HAP-1 (cell line): Measurements from ENCODE around the gene UBE2M.

Source experiments
- DNase-seq, 2 experiments: peaks; one replicate each; pipeline ENCODE4 v3.0.0-alpha.2; 2016 to 2020; ENCODE audit warnings: low spot score in 2 of 2
- H3K27me3 ChIP-seq: fragments of 250-450 bp; sonication (Bioruptor Pico); 2 replicates; pipeline ENCODE4 v1.5.1; 2020; ENCODE audit warnings: low read depth, mild to moderate bottlenecking, moderate library complexity
- H3K36me3 ChIP-seq: fragments of 250-450 bp; sonication (Bioruptor Pico); replicated peaks from 2 replicates; pipeline ENCODE4 v1.5.1; 2020; ENCODE audit warnings: mild to moderate bottlenecking
- H3K4me1 ChIP-seq: fragments of 250-450 bp; sonication (Bioruptor Pico); 2 replicates; pipeline ENCODE4 v1.5.1; 2020; ENCODE audit warnings: mild to moderate bottlenecking
- H3K4me3 ChIP-seq: fragments of 250-450 bp; sonication (Bioruptor Pico); 2 replicates; pipeline ENCODE4 v1.5.1; 2020; ENCODE audit warnings: mild to moderate bottlenecking, moderate library complexity
- H3K9me3 ChIP-seq: fragments of 250-450 bp; sonication (Bioruptor Pico); 2 replicates; pipeline ENCODE4 v1.5.1; 2020; ENCODE audit warnings: mild to moderate bottlenecking, moderate library complexity
- in situ Hi-C: fragments of 300-500 bp; cut with MboI; formaldehyde crosslinking; loops from 3 replicates; pipeline ENCODE4 v1.14.3; 2020; ENCODE audit warnings: low sequenced_read_pairs, inconsistent platforms, mixed read lengths

The UBE2M gene

DNA sequence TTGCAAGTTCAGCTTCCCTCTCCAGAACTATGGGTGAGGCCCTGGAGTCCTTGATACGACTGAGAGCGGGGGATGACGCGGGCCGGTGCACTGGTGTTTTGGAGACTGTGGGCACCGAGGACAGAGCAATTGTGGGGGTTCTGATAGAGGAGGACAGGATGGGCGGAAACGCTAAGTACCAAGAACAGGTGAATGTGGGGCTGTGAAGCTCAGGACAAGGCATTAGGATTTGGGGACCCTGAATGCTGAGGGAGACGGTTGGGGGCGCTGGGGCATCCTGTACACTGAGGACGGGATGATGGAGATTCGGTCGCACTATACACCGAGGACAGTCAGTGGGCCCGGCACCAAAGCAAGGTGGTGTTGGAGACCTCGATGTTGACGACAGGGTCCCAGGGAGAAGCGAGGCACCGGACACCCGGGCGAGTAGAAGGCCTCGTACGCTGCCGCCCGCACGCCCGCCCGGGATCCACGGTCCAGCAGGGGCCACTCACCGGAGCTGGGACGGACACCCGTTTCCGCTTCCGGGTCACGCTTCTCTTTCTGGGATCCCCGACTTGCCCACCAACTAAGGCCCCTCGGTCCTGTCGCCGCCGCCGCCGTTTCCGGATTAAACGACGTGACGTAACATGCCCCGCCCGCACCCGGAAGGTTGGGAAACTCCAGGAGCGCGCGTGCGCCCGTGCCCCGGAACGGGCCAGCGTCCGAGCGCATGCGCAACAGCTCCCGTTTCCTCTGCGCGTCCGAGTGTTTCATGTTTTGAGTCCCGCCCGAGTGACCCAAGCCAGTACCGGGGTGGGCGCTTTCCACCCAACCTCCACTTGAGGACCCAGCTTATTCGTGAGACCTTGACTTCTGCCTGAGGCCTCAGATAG lies 3.7 kb downstream of the UBE2M start, which contains the start of gene CHMP2A:
Gene CHMP2A, minus strand, starts transcription at position 612 of the 875 bp plus-strand sequence. CDS start 893 bp downstream, outside the sequence.
- in situ Hi-C loops, result no loop called here
- Histone ChIP-seq H3K9me3 (no peaks in the 10 kb centered on the region), H3K4me1 (peaks cover 13% of the 10 kb centered on the region), H3K36me3 (peaks cover 53% of the 10 kb centered on the region), H3K4me3 (peak within 1 kb of the TSS; percentile 60), H3K27me3 (no peaks in the 10 kb centered on the region)
- peak; percentile 92 to 99 for DNase-seq

DNA sequence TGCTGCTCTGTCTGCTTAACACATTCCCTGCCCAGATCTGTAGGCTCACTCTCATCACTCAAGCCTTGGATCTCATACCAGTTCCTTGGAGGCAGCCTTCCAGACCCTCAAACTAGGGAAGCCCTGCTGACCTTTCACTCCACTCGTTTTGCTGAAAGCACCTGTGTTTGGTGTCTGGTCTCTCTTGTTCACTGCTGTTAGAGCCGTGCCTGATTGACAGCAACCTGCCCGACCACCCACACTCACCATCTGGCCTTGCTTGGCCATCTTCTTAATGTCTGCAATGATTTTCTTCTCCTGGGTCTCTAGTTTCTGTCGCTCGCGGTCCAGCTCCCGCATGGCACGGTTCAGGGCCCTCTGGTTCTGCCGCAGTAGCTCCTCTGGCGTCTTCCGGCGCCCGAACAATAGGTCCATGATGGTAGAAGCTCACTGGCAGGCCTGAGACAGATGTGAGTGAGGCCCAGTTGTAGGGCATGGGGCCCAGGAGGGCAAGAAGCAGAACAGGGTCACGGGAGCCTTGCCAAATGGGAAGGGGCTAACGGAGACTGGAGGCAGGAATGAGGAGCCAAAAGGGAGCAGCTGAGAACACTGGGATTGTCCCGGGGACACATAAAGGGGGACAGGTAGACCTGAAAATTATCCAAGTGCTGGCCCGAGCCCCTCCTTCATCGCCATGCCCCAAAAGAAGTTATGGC lies 4.5 kb downstream of the UBE2M start:
- H3K27me3 ChIP-seq, result no peaks in the 10 kb centered on the region
- H3K36me3 ChIP-seq, result peaks cover 61% of the 10 kb centered on the region
- in situ Hi-C loops, result no loop called here
- peak in 1 of 2 experiments; percentile 49 for DNase-seq
- H3K4me3 ChIP-seq, result peak overlapping the region; percentile 60
- no peaks in the 10 kb centered on the region for H3K9me3 ChIP-seq
- H3K4me1 ChIP-seq, result peaks cover 10% of the 10 kb centered on the region; the same call in 1 of the 2 replicates

DNA sequence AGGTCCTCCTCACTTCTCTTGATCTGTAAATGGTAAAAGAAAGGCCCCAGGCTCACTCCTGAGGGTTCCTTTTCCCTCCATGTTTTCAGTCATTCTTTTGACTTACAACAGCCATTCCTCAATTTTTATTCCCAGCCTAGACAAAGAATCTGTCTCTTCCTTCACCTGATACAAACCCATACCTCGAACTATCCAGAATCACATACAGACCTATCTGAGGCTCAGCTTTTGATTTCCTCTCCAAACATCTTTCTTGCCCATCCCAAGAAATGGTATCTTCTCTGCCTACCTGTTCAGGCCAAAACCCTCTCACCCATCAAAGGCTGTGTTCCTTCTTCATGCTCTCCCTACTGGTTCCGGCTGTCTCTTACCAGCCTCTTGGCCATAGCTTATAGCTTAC lies 5.8 kb downstream of the UBE2M start:
- DNase-seq, result no peak
- H3K4me3 ChIP-seq, result no peak overlapping the region
- no peaks in the 10 kb centered on the region for H3K27me3 ChIP-seq
- in situ Hi-C loops, result no loop called here
- no peaks in the 10 kb centered on the region for H3K9me3 ChIP-seq
- peaks cover 10% of the 10 kb centered on the region; the same call in 1 of the 2 replicates for H3K4me1 ChIP-seq
- H3K36me3 ChIP-seq, result peaks cover 70% of the 10 kb centered on the region

DNA sequence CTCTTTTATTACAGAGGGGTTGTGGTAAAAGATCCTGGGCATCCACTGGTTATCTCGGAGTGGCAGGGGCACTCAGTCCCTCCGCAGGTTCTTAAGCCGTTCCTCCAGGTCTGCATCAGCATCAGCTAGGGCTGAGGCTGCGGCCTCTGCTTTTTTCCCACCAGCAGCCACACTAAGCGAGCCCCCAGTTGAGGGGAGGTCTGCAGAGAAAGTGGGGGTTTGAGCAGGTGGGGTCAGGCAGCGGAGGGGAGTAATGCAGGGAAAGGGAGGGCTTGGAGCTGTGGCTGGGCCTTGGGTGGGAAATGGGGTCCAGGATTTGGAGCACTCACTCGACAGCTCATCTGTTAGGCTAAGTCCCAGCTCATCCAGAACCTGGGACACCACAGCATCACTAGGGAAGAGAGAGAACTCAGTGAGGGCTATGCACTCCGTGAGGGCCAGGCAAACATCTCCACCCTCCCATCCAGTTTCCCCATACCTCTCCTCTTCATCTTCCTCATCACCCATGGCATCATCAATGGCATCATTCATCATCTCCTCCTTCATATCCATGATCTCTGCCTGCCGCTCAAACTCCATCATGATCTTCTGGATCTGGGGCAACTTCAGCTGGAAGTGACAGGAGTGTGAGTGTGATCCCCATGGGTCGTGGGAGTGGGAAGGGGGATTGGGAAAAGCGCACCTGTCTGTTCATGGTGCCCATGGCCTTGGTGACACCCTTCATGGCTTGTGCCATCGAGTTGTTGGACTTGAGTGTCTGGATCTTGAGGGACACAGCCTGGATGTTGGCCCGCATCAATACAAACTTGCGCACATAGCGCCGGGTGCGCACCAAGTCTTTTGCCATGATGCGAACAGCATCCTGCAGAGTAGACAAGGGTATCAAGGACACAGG lies 6.6 kb downstream of the UBE2M start:
- no peaks in the 10 kb centered on the region for H3K27me3 ChIP-seq
- peaks cover 10% of the 10 kb centered on the region; the same call in 1 of the 2 replicates for H3K4me1 ChIP-seq
- peaks cover 73% of the 10 kb centered on the region for H3K36me3 ChIP-seq
- no peaks in the 10 kb centered on the region for H3K9me3 ChIP-seq
- H3K4me3 ChIP-seq, result no peak overlapping the region
- peak in 1 of 2 experiments; percentile 9 for DNase-seq
- in situ Hi-C loops, result no loop called here

DNA sequence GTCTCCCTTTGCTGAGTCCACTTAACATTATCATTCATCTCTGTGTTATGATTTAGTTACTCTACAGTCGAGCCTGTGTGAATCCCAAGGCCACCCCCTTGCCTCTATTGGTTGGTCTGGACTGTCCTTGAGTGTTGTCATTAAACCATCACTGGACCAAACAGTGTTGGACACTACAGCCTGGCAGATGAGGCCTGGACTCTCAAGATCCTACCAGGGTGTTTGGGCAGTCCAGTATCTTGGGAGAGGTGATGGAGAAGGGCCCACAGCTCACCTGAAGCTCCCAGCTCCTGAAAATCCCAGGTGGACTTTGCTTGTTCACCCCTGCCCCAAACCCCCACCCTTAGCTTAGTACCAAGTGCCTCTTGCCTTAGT lies 7.3 kb downstream of the UBE2M start:
- Histone ChIP-seq H3K4me1 (peaks cover 15% of the 10 kb centered on the region), H3K9me3 (no peaks in the 10 kb centered on the region), H3K27me3 (no peaks in the 10 kb centered on the region), H3K36me3 (peaks cover 73% of the 10 kb centered on the region), H3K4me3 (no peak overlapping the region)
- in situ Hi-C loops, result no loop called here
- no peak for DNase-seq

DNA sequence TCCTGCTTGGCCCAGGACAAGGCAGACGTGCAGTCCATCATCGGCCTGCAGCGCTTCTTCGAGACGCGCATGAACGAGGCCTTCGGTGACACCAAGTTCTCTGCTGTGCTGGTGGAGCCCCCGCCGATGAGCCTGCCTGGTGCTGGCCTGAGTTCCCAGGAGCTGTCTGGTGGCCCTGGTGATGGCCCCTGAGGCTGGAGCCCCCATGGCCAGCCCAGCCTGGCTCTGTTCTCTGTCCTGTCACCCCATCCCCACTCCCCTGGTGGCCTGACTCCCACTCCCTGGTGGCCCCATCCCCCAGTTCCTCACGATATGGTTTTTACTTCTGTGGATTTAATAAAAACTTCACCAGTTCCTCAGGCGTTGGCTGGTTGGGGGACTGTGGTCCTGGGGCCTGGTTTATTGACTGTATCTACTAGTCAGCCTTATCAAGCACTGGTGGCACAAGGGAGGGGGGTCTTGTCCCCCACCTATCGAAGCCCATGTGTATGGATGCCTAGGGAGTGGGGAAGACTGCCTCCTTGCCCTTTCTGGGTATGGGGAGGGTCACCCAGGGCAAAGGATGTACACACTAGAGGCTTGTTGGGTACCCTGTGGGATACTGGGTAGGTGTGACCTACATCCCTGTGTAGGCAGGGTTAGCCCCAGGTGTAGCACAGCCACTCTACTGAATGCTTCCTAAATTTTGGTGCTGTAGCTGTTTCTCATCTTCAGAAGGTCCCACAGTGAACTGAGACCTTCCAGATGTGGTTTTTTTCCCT lies 7.9 kb downstream of the UBE2M start:
- no peaks in the 10 kb centered on the region for H3K27me3 ChIP-seq
- in situ Hi-C loops, result no loop called here
- peaks cover 75% of the 10 kb centered on the region for H3K36me3 ChIP-seq
- H3K9me3 ChIP-seq, result no peaks in the 10 kb centered on the region
- H3K4me3 ChIP-seq, result no peak overlapping the region
- peaks cover 17% of the 10 kb centered on the region for H3K4me1 ChIP-seq
- DNase-seq, result no peak

GRCh38 chr19:58549664-58550361 lies 8.6 kb downstream of the UBE2M start:
- Histone ChIP-seq H3K4me1 (peaks cover 13% of the 10 kb centered on the region), H3K27me3 (no peaks in the 10 kb centered on the region), H3K36me3 (peaks cover 77% of the 10 kb centered on the region), H3K9me3 (no peaks in the 10 kb centered on the region), H3K4me3 (no peak overlapping the region)
- DNase-seq, result no peak
- in situ Hi-C loops, result no loop called here

GRCh38 chr19:58548859-58549663 lies 9.3 kb downstream of the UBE2M start:
- no peaks in the 10 kb centered on the region for H3K9me3 ChIP-seq
- H3K36me3 ChIP-seq, result peaks cover 77% of the 10 kb centered on the region
- H3K27me3 ChIP-seq, result no peaks in the 10 kb centered on the region
- peaks cover 13% of the 10 kb centered on the region for H3K4me1 ChIP-seq
- in situ Hi-C loops, result no loop called here
- DNase-seq, result no peak
- no peak overlapping the region for H3K4me3 ChIP-seq

DNA sequence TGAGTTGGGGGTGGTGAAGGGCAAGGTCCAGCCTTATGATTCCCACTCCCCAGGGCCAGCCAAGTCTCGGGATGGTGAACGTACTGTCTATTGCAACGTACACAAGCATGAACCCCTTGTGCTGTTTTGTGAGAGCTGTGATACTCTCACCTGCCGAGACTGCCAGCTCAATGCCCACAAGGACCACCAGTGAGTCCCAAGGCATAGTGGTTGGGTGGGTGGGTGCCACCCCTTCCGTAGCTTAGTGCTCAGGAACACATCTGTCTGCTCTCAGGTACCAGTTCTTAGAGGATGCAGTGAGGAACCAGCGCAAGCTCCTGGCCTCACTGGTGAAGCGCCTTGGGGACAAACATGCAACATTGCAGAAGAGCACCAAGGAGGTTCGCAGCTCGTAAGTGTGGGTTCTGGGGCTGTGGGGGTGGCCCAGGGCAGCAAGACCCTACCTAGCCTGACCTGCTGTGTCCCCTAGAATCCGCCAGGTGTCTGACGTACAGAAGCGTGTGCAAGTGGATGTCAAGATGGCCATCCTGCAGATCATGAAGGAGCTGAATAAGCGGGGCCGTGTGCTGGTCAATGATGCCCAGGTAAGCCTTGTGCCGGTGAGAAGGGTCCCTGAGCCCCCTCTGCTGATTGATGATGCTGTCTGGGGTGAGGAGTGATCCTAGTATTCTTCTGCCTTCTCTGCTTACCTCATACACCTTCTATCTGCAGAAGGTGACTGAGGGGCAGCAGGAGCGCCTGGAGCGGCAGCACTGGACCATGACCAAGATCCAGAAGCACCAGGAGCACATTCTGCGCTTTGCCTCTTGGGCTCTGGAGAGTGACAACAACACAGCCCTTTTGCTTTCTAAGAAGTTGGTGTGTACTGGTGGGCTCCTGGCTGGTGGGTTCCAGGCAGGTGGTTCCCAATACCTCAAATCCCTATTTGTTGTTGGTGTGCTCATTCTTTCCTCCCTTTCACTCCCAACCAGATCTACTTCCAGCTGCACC lies 10.8 kb downstream of the UBE2M start:
- H3K9me3 ChIP-seq, result no peaks in the 10 kb centered on the region
- no peaks in the 10 kb centered on the region for H3K27me3 ChIP-seq
- DNase-seq, result no peak
- no peak overlapping the region for H3K4me3 ChIP-seq
- peaks cover 12% of the 10 kb centered on the region for H3K4me1 ChIP-seq
- peaks cover 73% of the 10 kb centered on the region for H3K36me3 ChIP-seq
- in situ Hi-C loops, result no loop called here

- peak in 1 of 2 experiments; percentile 8 for DNase-seq
- Histone ChIP-seq H3K27me3 (no peaks in the 10 kb centered on the region), H3K4me1 (peaks cover 12% of the 10 kb centered on the region), H3K36me3 (peaks cover 59% of the 10 kb centered on the region), H3K9me3 (no peaks in the 10 kb centered on the region), H3K4me3 (peak overlapping the region; percentile 67)
- in situ Hi-C loops, result no loop called here
These were observed 12.3 kb downstream of the UBE2M start for GRCh38 chr19:58546019-58546530.
